ENCODE results near the gene RCOR2.

DNA sequence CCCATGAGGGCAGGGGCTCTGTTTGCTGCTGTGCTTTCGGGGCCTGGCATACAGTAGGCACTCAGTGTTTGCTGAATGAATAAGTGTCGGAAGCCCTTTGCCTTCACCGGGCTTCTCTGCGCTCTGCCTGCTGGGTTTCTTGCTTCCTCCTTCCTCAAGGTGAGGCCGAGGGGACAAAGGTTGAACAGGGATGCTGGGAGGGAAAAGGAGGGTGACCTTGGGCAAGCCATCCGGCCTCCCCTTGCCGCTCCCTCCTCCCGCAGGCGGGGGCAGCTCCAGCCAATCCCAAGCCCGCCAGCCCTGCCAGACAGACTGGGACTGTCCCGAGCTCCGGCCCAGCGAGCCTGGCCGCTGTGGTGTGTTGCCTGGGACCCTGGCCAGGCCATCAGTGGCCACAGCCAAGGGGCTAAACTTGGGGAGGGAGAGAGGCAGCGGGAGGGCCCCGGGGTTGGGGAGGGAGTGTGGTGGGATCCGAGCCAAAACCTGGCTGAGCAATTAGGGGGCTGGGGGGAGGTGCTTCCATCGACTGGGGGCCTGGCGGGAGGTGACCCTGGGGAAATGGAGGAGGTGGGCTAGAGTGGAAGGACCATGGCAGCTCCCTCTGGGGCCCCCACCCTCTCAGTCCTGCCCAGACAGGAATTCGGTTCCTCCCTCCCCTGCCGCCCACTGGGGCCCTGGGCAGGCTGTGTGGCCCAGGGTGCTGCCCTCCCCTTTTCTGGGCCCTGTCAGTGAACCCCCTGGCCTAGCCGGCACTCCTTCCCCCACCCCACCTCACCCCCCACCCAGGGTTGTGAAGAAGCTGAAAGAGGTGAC, 3.4 kb upstream of the RCOR2 start:
- TF ChIP-seq EZH2phosphoT487 (IDR thresholded peaks at IDR 0.05) (no peak), EZH2 (IDR thresholded peaks at IDR 0.05) (no peak)

Data from neural progenitor cell (in vitro differentiated cells).